HG02970 (cell line): Measurements from ENCODE around the gene MRGPRF.

Source experiments
- ATAC-seq: cut with Tn5 transposase; IDR thresholded peaks from one replicate; pipeline ENCODE4 v1.9.1; 2021; ENCODE audit warnings: mild to moderate bottlenecking, moderate library complexity, moderate number of reproducible peaks; ENCODE audit not compliant: unreplicated experiment, low FRiP score

Gene MRGPRF

GRCh38 chr11:69051381-69052342 is 38.6 kb upstream of the MRGPRF start:
- ATAC-seq, result no peak

GRCh38 chr11:69050592-69051380 is 37.7 kb upstream of the MRGPRF start:
- ATAC-seq, result no peak

GRCh38 chr11:69049490-69049867 is 36.4 kb upstream of the MRGPRF start:
- no peak for ATAC-seq

- ATAC-seq, result peak; percentile 84
Measured at GRCh38 chr11:69048694-69049489, 35.8 kb upstream of the MRGPRF start, which contains the start of gene TPCN2. TSS of gene TPCN2 (plus strand) at chr11:69048932. CDS start at chr11:69048998, 66 bp downstream.

GRCh38 chr11:69048031-69048693 is 35.1 kb upstream of the MRGPRF start:
- no peak for ATAC-seq

- no peak for ATAC-seq
Measured at GRCh38 chr11:69044111-69045013, 31.3 kb upstream of the MRGPRF start.

GRCh38 chr11:69041516-69041915 is 28.5 kb upstream of the MRGPRF start:
- no peak for ATAC-seq

- no peak for ATAC-seq
Measured at GRCh38 chr11:69040581-69041260, 27.7 kb upstream of the MRGPRF start.

- no peak for ATAC-seq
Measured at GRCh38 chr11:69040051-69040450, 27.0 kb upstream of the MRGPRF start.

- ATAC-seq, result no peak
Measured at GRCh38 chr11:69039501-69039900, 26.5 kb upstream of the MRGPRF start.

GRCh38 chr11:69037544-69037943 is 24.5 kb upstream of the MRGPRF start:
- no peak for ATAC-seq

- ATAC-seq, result no peak
Measured at GRCh38 chr11:69037074-69037473, 24.0 kb upstream of the MRGPRF start.

- no peak for ATAC-seq
Measured at GRCh38 chr11:69035946-69036340, 22.9 kb upstream of the MRGPRF start.

GRCh38 chr11:69035150-69035945 is 22.3 kb upstream of the MRGPRF start:
- no peak for ATAC-seq

GRCh38 chr11:69034123-69034867 is 21.2 kb upstream of the MRGPRF start:
- no peak for ATAC-seq

GRCh38 chr11:69033431-69033830 is 20.4 kb upstream of the MRGPRF start:
- no peak for ATAC-seq

- no peak for ATAC-seq
Measured at GRCh38 chr11:69032833-69033232, 19.8 kb upstream of the MRGPRF start.
